Hepatocyte (in vitro differentiated cells): ENCODE results near the gene TMEM191C.

Experiments
- EZH2 ChIP-seq: fragments of 200-600 bp; sonication (generic); IDR thresholded peaks from 2 replicates; pipeline ENCODE4 v1.6.1; 2016; ENCODE audit warnings: antibody characterized with exemption, mild to moderate bottlenecking, borderline replicate concordance
- EZH2phosphoT487 ChIP-seq: fragments of 200-600 bp; sonication (generic); IDR thresholded peaks from one replicate; pipeline ENCODE4 v1.6.1; 2018; ENCODE audit warnings: antibody characterized with exemption, mild to moderate bottlenecking, low read depth, moderate library complexity; ENCODE audit not compliant: unreplicated experiment, severe bottlenecking
- TF ChIP-seq, protein P1 (sequence below): fragments of 200-600 bp; sonication (generic); IDR thresholded peaks from 2 replicates; pipeline ENCODE4 v1.5.1; 2016; ENCODE audit warnings: antibody characterized with exemption, mild to moderate bottlenecking; ENCODE audit not compliant: poor library complexity

DNA sequence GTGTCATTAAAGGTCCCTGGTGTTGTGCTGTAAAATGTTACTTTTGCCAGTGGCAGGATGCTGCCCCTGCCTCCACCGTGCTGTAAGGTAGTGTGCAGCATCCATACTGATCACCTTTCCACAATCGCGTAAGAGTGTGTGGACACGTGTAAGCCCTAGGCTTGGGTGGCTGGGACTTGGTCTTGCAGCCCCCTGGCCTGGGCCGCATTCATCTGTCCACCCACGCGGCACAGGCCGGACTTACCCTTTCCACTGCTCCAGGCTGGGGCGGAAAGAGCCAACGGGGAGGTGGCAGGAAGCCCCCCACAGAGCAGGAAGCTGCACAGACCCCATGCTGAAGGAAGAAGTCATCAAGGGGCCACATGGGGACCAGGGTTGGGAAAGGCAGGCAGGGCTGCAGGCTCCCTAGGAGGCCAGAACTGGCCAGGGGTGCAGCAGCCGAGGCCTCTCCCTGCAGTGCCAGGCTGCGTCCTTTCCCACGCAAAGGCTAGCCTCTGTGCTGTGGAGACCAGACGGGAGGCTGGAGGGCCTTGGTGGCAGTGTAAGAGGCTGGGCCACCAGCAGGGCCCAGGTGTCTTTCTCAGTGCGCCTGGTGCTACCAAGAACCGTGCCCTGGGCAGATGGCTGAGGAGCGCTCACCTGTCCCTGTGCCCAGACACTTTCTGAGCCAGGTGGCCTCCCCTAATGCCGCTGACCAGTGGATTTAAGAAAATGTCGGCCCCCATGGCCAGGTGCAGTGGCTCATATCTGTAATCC, 11.7 kb upstream of the TMEM191C start:
- TF ChIP-seq, protein P1, sequence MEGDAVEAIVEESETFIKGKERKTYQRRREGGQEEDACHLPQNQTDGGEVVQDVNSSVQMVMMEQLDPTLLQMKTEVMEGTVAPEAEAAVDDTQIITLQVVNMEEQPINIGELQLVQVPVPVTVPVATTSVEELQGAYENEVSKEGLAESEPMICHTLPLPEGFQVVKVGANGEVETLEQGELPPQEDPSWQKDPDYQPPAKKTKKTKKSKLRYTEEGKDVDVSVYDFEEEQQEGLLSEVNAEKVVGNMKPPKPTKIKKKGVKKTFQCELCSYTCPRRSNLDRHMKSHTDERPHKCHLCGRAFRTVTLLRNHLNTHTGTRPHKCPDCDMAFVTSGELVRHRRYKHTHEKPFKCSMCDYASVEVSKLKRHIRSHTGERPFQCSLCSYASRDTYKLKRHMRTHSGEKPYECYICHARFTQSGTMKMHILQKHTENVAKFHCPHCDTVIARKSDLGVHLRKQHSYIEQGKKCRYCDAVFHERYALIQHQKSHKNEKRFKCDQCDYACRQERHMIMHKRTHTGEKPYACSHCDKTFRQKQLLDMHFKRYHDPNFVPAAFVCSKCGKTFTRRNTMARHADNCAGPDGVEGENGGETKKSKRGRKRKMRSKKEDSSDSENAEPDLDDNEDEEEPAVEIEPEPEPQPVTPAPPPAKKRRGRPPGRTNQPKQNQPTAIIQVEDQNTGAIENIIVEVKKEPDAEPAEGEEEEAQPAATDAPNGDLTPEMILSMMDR: no peak
- TF ChIP-seq EZH2 (no peak), EZH2phosphoT487 (no peak)
